Osteocyte (in vitro differentiated cells): ENCODE data around the gene INPP5D. TPM values are rescaled to one million over a fixed set of nuclear protein-coding genes. Genes with fewer than 3 reads are reported as not detected.

Source experiments
- DNase-seq: peaks from one replicate; pipeline ENCODE4 v3.0.0; 2021; ENCODE audit warnings: mixed read lengths; ENCODE audit not compliant: unreplicated experiment; ENCODE audit errors: extremely low spot score
- H3K27ac Mint-ChIP-seq: one replicate; pipeline ENCODE4 v1.8.0; 2021; ENCODE audit warnings: mild to moderate bottlenecking, mixed read lengths; ENCODE audit not compliant: unreplicated experiment
- H3K27me3 Mint-ChIP-seq: one replicate; pipeline ENCODE4 v1.8.0; 2021; ENCODE audit warnings: mixed read lengths; ENCODE audit not compliant: unreplicated experiment
- H3K36me3 Mint-ChIP-seq: one replicate; pipeline ENCODE4 v1.8.0; 2021; ENCODE audit warnings: mixed read lengths; ENCODE audit not compliant: unreplicated experiment
- H3K4me1 Mint-ChIP-seq: one replicate; pipeline ENCODE4 v1.8.0; 2021; ENCODE audit warnings: mixed read lengths; ENCODE audit not compliant: unreplicated experiment
- H3K4me3 Mint-ChIP-seq: one replicate; pipeline ENCODE4 v1.8.0; 2021; ENCODE audit warnings: mild to moderate bottlenecking, moderate library complexity, mixed read lengths; ENCODE audit not compliant: unreplicated experiment
- H3K9me3 Mint-ChIP-seq: one replicate; pipeline ENCODE4 v1.8.0; 2021; ENCODE audit warnings: mixed read lengths; ENCODE audit not compliant: unreplicated experiment
- total RNA-seq: library from RNA; stranded (reverse); gene quantifications from 2 replicates; pipeline ENCODE4 v1.2.1, GENCODE V29; 2021
- TF ChIP-seq, protein P1 (sequence below): fragments of 200-600 bp; sonication (generic); IDR thresholded peaks from 2 replicates; pipeline ENCODE4 v1.5.0; 2021; ENCODE audit warnings: antibody characterized with exemption, mild to moderate bottlenecking, moderate library complexity

Gene INPP5D
- total RNA-seq, 1 donor from 2014 or later = 0.40 TPM

DNA sequence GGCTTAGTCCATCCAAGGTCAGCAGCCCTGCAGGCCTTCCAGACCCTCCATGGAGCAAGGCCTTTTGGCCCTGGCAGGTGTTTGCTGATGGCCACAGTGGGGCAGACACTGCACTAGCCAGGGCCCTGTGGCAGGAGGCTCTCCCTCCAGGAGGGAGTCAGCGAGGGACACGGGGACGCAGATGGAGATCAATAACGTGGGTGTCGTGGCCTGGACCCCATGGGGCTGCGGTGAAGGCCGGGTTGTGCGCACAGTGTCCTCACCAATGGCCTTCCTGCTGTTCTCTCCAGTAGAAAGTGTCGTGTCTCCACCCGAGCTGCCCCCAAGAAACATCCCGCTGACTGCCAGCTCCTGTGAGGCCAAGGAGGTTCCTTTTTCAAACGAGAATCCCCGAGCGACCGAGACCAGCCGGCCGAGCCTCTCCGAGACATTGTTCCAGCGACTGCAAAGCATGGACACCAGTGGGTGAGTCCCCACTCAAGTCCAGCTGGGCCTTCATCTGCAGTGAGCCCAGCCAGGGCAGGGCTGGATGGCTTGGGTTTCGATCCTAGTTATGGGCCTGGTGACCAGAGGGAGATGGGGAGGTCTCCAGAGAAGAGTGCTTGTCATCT is 65.4 kb downstream of the INPP5D start:
- no peaks in the 10 kb centered on the region for H3K4me1 Mint-ChIP-seq
- no peak overlapping the region for H3K4me3 Mint-ChIP-seq
- H3K36me3 Mint-ChIP-seq = no peaks in the 10 kb centered on the region
- TF ChIP-seq, protein P1, sequence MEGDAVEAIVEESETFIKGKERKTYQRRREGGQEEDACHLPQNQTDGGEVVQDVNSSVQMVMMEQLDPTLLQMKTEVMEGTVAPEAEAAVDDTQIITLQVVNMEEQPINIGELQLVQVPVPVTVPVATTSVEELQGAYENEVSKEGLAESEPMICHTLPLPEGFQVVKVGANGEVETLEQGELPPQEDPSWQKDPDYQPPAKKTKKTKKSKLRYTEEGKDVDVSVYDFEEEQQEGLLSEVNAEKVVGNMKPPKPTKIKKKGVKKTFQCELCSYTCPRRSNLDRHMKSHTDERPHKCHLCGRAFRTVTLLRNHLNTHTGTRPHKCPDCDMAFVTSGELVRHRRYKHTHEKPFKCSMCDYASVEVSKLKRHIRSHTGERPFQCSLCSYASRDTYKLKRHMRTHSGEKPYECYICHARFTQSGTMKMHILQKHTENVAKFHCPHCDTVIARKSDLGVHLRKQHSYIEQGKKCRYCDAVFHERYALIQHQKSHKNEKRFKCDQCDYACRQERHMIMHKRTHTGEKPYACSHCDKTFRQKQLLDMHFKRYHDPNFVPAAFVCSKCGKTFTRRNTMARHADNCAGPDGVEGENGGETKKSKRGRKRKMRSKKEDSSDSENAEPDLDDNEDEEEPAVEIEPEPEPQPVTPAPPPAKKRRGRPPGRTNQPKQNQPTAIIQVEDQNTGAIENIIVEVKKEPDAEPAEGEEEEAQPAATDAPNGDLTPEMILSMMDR = no peak
- no peak overlapping the region for H3K27ac Mint-ChIP-seq
- peaks cover 18% of the 10 kb centered on the region for H3K27me3 Mint-ChIP-seq
- no peak for DNase-seq
- no peaks in the 10 kb centered on the region for H3K9me3 Mint-ChIP-seq

DNA sequence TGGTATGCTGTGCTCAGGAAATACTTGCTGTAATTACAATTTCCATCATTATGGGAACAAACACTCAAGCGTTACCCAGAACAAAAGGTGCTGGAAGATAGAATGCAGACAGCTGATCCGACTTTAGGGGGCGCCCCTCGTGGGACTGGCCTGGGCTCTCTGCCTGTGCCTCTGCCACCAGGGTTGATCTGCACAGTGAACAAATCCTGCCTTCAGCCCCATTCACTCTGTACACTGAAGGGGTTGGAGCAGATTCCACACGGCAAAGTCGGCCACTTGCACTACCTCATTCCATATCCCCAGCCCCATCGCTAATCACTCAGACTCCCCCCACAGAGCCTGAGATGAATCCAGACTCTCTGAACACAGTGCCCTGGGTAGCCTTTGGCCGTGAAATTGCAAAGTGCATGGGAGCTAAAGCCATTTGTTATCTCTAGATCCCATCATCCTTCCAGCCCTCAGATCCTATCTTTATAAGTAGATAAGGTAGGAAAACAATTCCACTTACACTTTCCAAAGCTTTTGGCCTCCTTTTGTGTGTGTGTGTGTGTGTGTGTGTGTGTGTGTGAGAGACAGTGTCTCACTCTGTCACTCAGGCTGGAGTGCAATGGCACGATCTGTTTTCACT is 69.3 kb downstream of the INPP5D start:
- H3K4me1 Mint-ChIP-seq = no peaks in the 10 kb centered on the region
- H3K27ac Mint-ChIP-seq = no peak overlapping the region
- TF ChIP-seq, protein P1 = peak; percentile 23
- peaks cover 40% of the 10 kb centered on the region for H3K27me3 Mint-ChIP-seq
- peaks cover under 1% of the 10 kb centered on the region for H3K9me3 Mint-ChIP-seq
- DNase-seq = no peak
- H3K36me3 Mint-ChIP-seq = no peaks in the 10 kb centered on the region
- no peak overlapping the region for H3K4me3 Mint-ChIP-seq

DNA sequence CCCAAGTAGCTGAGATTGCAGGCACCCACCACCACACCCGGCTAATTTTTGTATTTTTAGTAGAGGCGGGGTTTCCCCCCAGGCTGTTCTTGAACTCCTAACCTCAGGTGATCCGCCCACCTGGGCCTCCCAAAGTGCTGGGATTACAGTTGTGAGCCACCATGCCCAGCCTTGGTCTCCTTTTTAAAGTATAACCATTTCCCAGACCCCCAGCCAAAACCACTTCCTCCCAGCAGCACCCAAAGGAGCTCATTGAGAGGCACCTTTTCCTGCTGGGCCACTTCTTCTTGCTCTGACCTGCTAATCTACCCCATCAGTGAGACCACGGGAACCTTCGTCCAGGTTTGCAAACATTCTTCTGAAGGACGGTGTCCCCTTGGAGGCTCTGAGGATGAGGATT is 69.9 kb downstream of the INPP5D start:
- Mint-ChIP-seq H3K27ac (no peak overlapping the region), H3K4me3 (no peak overlapping the region), H3K4me1 (no peaks in the 10 kb centered on the region), H3K9me3 (peaks cover 4% of the 10 kb centered on the region), H3K36me3 (no peaks in the 10 kb centered on the region), H3K27me3 (peaks cover 44% of the 10 kb centered on the region)
- TF ChIP-seq, protein P1 = no peak
- no peak for DNase-seq

DNA sequence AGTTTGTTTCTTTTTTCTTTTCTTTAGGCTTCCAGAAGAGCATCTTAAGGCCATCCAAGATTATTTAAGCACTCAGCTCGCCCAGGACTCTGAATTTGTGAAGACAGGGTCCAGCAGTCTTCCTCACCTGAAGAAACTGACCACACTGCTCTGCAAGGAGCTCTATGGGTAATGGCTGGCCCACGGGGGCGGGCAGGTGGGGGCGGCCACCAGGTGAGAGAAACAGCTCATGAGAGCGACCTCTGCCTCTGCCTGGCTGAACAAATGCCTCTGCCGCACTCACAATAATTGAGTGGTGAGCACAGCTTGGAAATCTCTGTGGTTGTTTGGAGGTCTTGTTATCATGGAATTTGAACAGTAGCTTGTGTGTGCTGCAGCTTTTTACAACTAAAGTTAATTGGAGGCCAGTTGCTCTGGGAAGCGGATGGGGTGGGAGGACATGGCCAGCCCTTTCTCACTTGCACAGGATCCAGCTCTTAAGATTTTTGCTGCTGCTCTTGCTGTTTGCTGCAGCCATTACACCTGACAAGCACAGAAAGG is 70.4 kb downstream of the INPP5D start:
- no peak for DNase-seq
- Mint-ChIP-seq H3K27ac (no peak overlapping the region), H3K27me3 (peaks cover 44% of the 10 kb centered on the region), H3K36me3 (no peaks in the 10 kb centered on the region), H3K4me1 (no peaks in the 10 kb centered on the region), H3K4me3 (no peak overlapping the region), H3K9me3 (peaks cover 4% of the 10 kb centered on the region)
- TF ChIP-seq, protein P1 = no peak

DNA sequence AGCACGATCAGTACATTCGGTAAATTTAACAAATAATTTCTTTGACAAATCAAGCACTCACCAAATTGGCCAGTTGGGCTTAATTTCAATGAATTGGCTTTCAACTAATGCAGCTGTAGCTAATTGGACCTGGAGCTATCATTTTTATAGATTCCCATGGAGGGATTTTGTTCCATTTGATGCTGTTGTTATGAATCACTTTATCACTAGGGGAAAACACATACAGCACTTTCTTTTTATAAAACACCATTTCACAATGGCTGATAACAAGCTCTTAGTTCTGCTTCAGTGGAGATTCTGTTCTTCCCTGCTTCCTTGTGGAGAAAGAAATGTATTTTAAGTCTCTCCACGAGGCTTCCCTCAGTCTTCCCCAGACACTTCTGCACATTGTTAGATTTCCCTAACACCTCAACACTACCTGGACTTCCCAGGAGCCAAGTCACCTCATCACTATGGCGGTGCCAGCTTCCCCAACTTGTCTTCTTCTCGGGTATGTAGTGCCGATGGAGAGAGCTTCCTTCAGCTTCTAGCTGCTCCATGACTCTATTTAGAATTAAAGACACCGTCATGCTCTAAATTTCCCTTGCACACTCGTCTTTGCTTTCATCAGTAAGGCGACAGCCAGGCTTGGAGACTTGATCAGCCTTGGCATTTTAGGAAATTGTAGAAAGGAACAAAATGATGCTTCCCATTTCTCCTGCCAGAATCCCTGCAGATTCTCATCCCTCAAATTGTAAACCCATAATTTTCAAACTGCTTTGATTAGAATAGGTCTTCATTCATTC is 72.0 kb downstream of the INPP5D start:
- TF ChIP-seq, protein P1 = no peak
- peaks cover 4% of the 10 kb centered on the region for H3K9me3 Mint-ChIP-seq
- H3K4me1 Mint-ChIP-seq = no peaks in the 10 kb centered on the region
- no peaks in the 10 kb centered on the region for H3K36me3 Mint-ChIP-seq
- H3K27ac Mint-ChIP-seq = no peak overlapping the region
- H3K27me3 Mint-ChIP-seq = peaks cover 45% of the 10 kb centered on the region
- no peak for DNase-seq
- H3K4me3 Mint-ChIP-seq = no peak overlapping the region
